ENCODE data around the gene CLEC2D. TPM values are rescaled to one million over a fixed set of nuclear protein-coding genes. Genes with fewer than 3 reads are reported as not detected.
"Not testable (repeated sequence)": the region's sequence is repeated elsewhere in the genome, so short reads cannot be mapped to it uniquely, and the experiment has no call there.

Gene CLEC2D
- total RNA-seq, 3 donors from 2014 or later: 10.9 to 30.1 (median 23.9) TPM

DNA sequence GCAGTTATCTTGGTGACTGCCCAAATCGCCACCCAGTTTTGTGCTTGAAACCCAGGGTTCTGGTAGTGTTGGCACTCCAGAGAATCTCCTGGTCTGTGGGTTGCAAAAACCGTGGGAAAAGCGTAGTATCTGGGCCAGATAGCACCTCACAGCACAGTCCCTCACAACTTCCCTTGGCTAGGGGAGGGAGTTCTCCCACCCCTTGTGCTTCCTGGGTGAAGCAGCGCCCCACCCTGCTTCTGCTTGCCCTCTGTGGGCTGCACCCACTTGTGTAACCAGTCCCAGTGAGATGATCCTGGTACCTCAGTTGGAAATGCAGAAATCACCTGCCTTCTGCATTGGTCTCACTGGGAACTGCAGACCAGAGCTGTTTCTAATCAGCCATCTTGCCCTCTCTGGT is 16.4 kb downstream of the CLEC2D start:
- no peaks in the 10 kb centered on the region for H3K36me3 ChIP-seq
- H3K27me3 ChIP-seq: no peaks in the 10 kb centered on the region

DNA sequence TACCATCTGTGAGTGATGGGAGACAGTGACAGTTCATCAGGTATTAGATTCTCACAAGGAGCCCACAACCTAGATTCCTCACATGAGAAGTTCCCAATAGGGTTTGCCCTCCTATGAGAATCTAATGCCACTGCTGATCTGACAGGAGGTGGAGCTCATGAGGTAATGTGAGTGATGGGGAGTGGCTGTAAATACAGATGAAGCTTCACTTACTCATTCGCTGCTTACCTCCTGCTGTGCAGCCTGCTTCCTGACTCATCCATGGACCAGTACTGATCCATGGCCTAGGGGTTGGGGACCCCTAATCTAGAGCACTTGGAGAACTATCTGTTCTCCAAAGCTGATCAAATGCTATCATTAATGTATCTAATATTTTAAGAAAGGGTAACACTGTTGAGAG is 17.7 kb downstream of the CLEC2D start:
- DNase-seq (ENCODE audit: low spot score in 2 of 2): no peak
- no peaks in the 10 kb centered on the region for H3K9me3 ChIP-seq
- no peaks in the 10 kb centered on the region for H3K36me3 ChIP-seq
- H3K27me3 ChIP-seq: no peaks in the 10 kb centered on the region
- no peak overlapping the region for H3K27ac ChIP-seq
- intact Hi-C loops (cut with DNase I; ENCODE audit: low total_unique reads): no loop called here
- H3K4me3 ChIP-seq: no peak overlapping the region
- no peaks in the 10 kb centered on the region for H3K4me1 ChIP-seq
- TF ChIP-seq, protein P1, sequence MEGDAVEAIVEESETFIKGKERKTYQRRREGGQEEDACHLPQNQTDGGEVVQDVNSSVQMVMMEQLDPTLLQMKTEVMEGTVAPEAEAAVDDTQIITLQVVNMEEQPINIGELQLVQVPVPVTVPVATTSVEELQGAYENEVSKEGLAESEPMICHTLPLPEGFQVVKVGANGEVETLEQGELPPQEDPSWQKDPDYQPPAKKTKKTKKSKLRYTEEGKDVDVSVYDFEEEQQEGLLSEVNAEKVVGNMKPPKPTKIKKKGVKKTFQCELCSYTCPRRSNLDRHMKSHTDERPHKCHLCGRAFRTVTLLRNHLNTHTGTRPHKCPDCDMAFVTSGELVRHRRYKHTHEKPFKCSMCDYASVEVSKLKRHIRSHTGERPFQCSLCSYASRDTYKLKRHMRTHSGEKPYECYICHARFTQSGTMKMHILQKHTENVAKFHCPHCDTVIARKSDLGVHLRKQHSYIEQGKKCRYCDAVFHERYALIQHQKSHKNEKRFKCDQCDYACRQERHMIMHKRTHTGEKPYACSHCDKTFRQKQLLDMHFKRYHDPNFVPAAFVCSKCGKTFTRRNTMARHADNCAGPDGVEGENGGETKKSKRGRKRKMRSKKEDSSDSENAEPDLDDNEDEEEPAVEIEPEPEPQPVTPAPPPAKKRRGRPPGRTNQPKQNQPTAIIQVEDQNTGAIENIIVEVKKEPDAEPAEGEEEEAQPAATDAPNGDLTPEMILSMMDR (IDR thresholded peaks at IDR 0.05): no peak
- TF ChIP-seq POLR2AphosphoS5 (IDR thresholded peaks at IDR 0.05) (no peak), POLR2A (IDR thresholded peaks at IDR 0.05) (no peak)

More for the DNA sequence above, 16.4 kb downstream of the CLEC2D start:
- no peak for DNase-seq (ENCODE audit: low spot score in 2 of 2)
- intact Hi-C loops (cut with DNase I; ENCODE audit: low total_unique reads): no loop called here
- H3K4me1 ChIP-seq: no peaks in the 10 kb centered on the region
- H3K27ac ChIP-seq: no peak overlapping the region
- no peak overlapping the region for H3K4me3 ChIP-seq
- TF ChIP-seq POLR2A (IDR thresholded peaks at IDR 0.05): no peak
- TF ChIP-seq, protein P1 (IDR thresholded peaks at IDR 0.05): no peak
- TF ChIP-seq POLR2AphosphoS5 (IDR thresholded peaks at IDR 0.05): no peak
- H3K9me3 ChIP-seq: no peaks in the 10 kb centered on the region

DNA sequence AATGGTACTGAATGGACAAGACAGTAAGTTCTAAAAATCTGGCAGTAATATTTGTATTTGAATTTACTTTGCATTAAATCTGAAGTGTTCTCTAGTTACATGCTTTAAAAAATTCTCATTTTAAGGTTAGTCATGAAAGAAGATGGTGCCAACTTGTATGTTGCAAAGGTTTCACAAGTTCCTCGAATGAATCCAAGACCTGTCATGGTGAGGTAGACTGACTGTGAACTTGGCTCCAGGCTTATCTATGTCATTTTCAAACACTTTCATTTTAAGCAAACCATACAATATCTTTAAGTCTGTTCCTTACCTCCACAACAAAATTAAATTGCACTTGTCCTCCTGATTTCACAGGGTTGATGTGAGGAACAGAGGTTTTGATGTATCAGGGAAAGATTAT is 23.4 kb downstream of the CLEC2D start:
- Histone ChIP-seq H3K4me3 (no peak overlapping the region), H3K27ac (no peak overlapping the region), H3K27me3 (no peaks in the 10 kb centered on the region), H3K4me1 (no peaks in the 10 kb centered on the region), H3K9me3 (peaks cover 0 to 7% of the 10 kb centered on the region in 2 donors), H3K36me3 (peaks cover 6% of the 10 kb centered on the region)
- intact Hi-C loops (cut with DNase I; ENCODE audit: low total_unique reads): no loop called here
- DNase-seq (ENCODE audit: low spot score in 2 of 2): no peak
- no peak for TF ChIP-seq POLR2A (IDR thresholded peaks at IDR 0.05)

DNA sequence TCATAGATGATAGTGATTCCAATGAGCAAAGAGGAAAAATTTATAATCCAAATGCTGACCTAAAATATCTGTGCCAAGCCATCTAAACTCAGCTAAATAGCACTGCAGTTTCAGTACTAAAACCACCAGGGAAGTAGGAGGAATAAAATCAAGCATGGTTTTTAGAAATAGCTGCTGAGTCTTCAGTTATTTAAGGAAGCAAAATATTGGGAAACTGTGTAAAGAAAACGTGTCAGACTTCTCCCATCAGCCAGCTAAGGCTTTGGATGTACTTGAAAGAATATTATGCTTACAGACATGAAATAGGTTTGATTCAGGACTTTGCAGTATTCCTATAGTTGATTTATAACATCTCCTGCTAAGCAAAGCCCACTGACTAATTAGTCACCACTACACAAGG is 24.7 kb downstream of the CLEC2D start:
- no peak for DNase-seq (ENCODE audit: low spot score in 2 of 2)
- H3K27me3 ChIP-seq: no peaks in the 10 kb centered on the region
- no peak for TF ChIP-seq POLR2A (IDR thresholded peaks at IDR 0.05)
- TF ChIP-seq POLR2AphosphoS5 (IDR thresholded peaks at IDR 0.05): no peak
- TF ChIP-seq, protein P1 (IDR thresholded peaks at IDR 0.05): no peak
- no peaks in the 10 kb centered on the region for H3K4me1 ChIP-seq
- H3K27ac ChIP-seq: no peak overlapping the region
- peaks cover 6% of the 10 kb centered on the region for H3K36me3 ChIP-seq
- peaks cover 0 to 7% of the 10 kb centered on the region in 2 donors for H3K9me3 ChIP-seq
- no peak overlapping the region for H3K4me3 ChIP-seq
- intact Hi-C loops (cut with DNase I; ENCODE audit: low total_unique reads): no loop called here

DNA sequence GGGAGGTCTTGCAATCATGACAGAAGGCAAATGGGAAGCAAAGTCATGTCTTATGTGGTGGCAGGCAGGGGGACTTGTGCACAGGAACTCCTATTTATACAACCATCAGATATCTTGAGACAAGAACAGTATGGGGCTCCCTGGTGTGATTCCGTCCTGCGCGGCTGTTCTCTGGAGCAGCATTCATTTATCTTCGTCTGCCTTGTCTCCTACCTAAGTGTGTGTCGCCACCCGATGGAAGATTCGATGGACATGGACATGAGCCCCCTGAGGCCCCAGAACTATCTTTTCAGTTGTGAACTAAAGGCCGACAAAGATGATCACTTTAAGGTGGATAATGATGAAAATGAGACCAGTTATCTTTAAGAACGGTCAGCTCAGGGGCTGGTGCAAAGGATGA is 25.6 kb downstream of the CLEC2D start:
- H3K4me3 ChIP-seq; DNase-seq (ENCODE audit: low spot score in 2 of 2); H3K36me3 ChIP-seq; H3K27me3 ChIP-seq; H3K9me3 ChIP-seq; H3K4me1 ChIP-seq; H3K27ac ChIP-seq; intact Hi-C loops (cut with DNase I; ENCODE audit: low total_unique reads): not testable (repeated sequence)

DNA sequence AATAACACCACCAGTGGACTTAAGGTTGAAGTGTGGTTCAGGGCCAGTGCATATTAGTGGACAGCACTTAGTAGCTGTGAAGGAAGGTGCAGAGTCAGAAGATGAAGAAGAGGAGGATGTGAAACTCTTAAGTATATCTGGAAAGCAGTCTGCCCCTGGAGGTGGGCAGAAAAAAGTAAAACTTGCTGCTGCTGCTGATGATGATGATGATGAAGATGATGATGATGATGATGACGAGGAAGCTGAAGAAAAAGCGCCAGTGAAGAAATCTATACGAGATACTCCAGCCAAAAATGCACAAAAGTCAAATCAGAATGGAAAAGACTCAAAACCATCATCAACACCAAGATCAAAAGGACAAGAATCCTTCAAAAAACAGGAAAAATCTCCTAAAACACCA is 26.1 kb downstream of the CLEC2D start:
- intact Hi-C loops (cut with DNase I; ENCODE audit: low total_unique reads); H3K9me3 ChIP-seq; H3K27ac ChIP-seq; H3K36me3 ChIP-seq; DNase-seq (ENCODE audit: low spot score in 2 of 2); H3K27me3 ChIP-seq; H3K4me3 ChIP-seq; H3K4me1 ChIP-seq: not testable (repeated sequence)

DNA sequence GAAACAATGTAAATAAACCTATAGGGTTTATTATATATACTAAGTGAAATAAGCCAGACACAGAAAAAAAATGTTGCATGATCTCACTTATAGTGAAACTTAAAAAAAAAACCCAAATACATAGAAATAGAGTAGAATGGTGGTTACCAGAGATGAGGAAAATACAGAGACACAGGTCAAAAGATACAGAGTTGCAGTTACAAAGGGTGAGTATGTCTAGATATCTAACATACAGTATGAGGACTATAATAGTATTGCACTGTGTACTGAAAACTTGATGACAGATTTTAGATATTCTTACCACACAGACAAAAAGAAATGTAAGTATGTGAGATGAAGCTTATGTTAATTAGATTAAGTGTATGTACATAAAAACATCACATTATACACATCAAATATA is 28.1 kb downstream of the CLEC2D start:
- H3K27ac ChIP-seq: no peak overlapping the region
- no peaks in the 10 kb centered on the region for H3K4me1 ChIP-seq
- peaks cover 5% of the 10 kb centered on the region for H3K36me3 ChIP-seq
- TF ChIP-seq POLR2A (IDR thresholded peaks at IDR 0.05): no peak
- no peak for TF ChIP-seq POLR2AphosphoS5 (IDR thresholded peaks at IDR 0.05)
- TF ChIP-seq, protein P1 (IDR thresholded peaks at IDR 0.05): no peak
- H3K27me3 ChIP-seq: no peaks in the 10 kb centered on the region
- no peak for DNase-seq (ENCODE audit: low spot score in 2 of 2)
- intact Hi-C loops (cut with DNase I; ENCODE audit: low total_unique reads): no loop called here
- H3K9me3 ChIP-seq: peaks cover 0 to 7% of the 10 kb centered on the region in 2 donors
- no peak overlapping the region for H3K4me3 ChIP-seq

Measured in breast epithelium (tissue), 4 donors.